Subcutaneous adipose tissue (tissue), 4 donors: ENCODE results near the gene PAX5. TPM values are rescaled to one million over a fixed set of nuclear protein-coding genes. Genes with fewer than 3 reads are reported as not detected.

Source experiments
- CTCF ChIP-seq: fragments of 450-650 bp; IDR thresholded peaks from one replicate; pipeline ENCODE4 v1.5.1; 2016; ENCODE audit warnings: low read depth, mild to moderate bottlenecking, control low read depth, antibody characterized with exemption, moderate library complexity
- total RNA-seq, 4 donors: library from RNA; depleted of rRNA; stranded (reverse); fragments of >200 nt; gene quantifications; one replicate each; pipeline ENCODE4 v1.1.0, GENCODE V29; 2016

The PAX5 gene
- total RNA-seq, 4 donors from 2014 or later, result under 0.01 to 0.19 (median 0.17) TPM; not detected in 1

DNA sequence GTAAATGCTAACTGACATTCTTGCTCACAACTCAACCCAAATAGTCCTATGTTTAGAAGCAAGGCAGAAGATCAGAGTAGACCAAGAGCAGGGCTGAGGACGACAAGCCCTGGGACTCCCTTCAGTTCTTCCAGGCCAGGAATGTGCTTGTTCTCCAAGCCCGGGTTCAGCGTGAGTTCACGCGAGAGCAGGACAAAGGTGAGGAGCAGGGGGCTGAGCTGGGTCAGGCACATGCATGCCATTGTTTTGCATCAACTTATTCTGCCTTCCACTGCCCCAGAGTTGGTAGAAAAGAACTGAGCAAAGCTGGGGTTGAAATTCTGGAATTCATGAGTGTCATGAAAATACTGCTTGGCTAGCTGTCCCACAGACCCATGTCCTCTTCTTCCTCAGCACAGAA lies 206.5 kb downstream of the PAX5 start:
- TF ChIP-seq CTCF, result no peak

GRCh38 chr9:36826581-36826980 lies 207.5 kb downstream of the PAX5 start:
- no peak for TF ChIP-seq CTCF

GRCh38 chr9:36825179-36825578 lies 208.9 kb downstream of the PAX5 start:
- no peak for TF ChIP-seq CTCF

DNA sequence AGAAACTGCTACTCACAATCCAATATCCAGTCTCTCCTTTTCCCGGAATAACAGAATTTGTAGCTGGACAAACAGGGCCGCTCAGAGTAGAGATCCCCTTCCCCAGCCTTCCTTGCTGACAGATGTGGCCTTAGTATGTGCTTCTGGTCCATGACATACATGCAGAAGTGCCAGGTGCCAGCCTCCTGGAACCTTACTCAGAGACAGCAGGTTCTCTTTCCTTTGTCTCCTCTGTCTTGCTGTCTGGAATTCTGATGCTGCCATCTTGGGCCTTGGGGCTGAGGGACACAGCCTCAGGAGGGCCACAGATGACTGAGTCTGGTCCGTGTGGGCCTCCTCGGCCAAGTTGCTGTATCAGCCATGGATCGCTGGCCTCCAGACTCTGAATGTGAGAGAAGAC lies 210.1 kb downstream of the PAX5 start:
- no peak for TF ChIP-seq CTCF

DNA sequence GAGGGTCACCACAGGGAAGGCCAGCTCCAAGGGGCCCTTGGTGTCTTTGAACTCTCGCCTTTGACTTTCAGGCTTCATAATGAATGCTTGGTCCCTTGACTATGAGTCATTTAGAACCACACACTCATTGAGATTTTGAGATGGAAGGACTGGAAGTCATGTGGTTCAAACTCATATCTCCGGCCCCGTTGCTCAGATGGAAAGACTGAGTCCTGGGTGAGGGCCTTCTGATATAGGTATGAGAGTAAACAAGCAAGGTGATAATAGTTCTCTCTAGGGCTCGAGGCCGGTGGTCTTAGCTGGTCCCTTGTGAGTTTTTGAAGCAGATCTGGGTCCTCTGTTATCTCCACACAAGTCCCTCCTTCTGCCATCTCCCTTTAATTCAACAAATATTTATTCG lies 210.6 kb downstream of the PAX5 start:
- no peak for TF ChIP-seq CTCF

- no peak for TF ChIP-seq CTCF
These were observed 211.9 kb downstream of the PAX5 start for GRCh38 chr9:36822201-36822600.

- TF ChIP-seq CTCF, result no peak
These were observed 213.6 kb downstream of the PAX5 start for GRCh38 chr9:36820392-36820861.
